ENCODE results near the gene NOTUM.

NOTUM gene

DNA sequence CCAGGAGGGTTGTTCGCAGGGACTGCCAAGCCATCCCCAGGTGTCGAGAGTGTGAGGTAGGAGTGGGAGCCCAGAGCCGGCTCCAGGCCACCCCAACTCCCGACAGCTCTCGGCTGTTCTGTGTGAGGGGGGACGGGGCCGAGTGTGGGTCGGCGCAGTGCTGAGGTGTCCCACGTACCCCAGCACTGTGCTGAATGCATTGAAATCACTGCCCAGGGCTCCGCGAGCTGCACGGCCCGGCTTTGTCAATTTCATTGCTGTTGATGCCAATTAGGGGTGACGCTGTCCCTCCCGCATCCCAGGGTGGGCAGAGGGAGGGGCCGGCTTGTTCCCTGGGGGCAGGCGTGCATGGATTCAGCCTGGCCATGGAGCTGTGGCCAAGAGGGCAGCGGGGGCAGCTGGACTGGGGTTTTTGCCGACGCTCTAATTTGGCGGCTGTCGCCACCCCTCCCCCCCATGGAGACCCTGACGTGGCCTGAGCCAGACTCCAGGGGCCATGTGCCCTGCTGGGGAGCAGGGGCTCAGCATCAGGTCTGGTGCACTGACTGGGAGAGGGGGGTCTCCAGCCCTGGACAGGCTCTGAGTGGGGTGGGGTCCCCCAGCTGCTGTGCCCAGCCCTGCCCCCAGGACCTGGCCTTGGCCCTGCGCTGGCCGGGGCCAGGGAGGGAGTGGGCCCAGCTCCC is 47.4 kb upstream of the NOTUM start:
- Histone ChIP-seq H3K27me3 (ENCODE audit: insufficient read depth, low read length, poor library complexity, severe bottlenecking) (no peaks in the 10 kb centered on the region), H3K79me2 (ENCODE audit: insufficient read depth, low read length) (no peaks in the 10 kb centered on the region), H3K9me2 (replicated peaks; ENCODE audit: low read depth, low read length) (no peaks in the 10 kb centered on the region), H2AFZ (ENCODE audit: low read length) (no peak overlapping the region), H4K20me1 (ENCODE audit: insufficient read depth, low read length, poor library complexity, severe bottlenecking) (no peaks in the 10 kb centered on the region), H3F3A (ENCODE audit: low read depth) (no peaks in the 10 kb centered on the region), H3K9ac (ENCODE audit: low read depth, low read length, poor library complexity, severe bottlenecking) (no peak overlapping the region), H3K4me3 (ENCODE audit: low read length, poor library complexity, severe bottlenecking) (no peak overlapping the region), H3K4me2 (ENCODE audit: low read depth, low read length, poor library complexity, severe bottlenecking) (no peak overlapping the region), H3K36me3 (ENCODE audit: insufficient read depth, low read length) (no peaks in the 10 kb centered on the region), H3K9me3 (ENCODE audit: insufficient read depth, low read depth, low read length) (no peaks in the 10 kb centered on the region), H3K4me1 (ENCODE audit: insufficient read depth, low read length, poor library complexity, severe bottlenecking) (no peaks in the 10 kb centered on the region)
- no peak for TF ChIP-seq CTCF (conservative IDR thresholded peaks at IDR 0.05; ENCODE audit: low read length)
- TF ChIP-seq EZH2phosphoT487 (IDR thresholded peaks at IDR 0.05; ENCODE audit: borderline replicate concordance) = no peak

DNA sequence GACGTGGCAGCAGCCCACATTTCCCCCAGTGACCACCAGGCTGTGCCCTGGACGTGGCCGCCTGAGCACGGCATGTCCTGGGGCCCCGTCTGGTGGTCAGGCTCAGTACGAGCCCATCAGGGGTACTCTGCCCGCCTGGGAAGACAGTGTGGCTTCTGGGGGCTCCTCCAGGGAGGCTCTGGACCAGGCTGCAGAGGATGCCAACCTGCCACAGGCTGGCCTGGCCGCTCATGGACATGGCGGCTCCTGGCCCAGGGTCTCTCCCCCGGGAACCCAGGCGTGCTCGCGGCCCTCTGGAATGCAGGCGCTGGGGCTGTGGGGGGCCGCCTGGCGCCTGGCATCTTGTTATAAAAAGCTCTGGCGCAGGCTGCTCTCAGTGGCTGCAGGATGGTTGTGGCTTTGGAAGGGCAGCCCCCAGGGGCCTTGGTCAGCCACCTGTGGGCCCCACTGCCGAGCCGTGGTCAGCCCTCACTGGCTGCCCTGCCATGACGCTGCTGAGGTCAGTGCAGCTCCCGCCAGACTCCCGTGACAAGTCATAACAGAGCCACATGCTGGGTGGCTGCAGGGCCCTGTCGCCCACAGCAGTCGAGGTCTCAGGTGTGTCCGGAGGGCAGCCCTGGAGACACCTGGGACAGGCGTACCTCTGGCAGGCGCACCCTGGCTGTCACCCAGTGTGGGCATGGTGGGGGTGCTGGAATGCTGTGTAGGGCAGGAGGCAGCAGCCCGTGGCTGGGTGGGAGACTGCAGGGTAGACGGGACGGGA is 46.7 kb upstream of the NOTUM start:
- Histone ChIP-seq H3K9ac (ENCODE audit: low read depth, low read length, poor library complexity, severe bottlenecking) (no peak overlapping the region), H3K9me3 (ENCODE audit: insufficient read depth, low read depth, low read length) (no peaks in the 10 kb centered on the region), H4K20me1 (ENCODE audit: insufficient read depth, low read length, poor library complexity, severe bottlenecking) (no peaks in the 10 kb centered on the region), H3K4me3 (ENCODE audit: low read length, poor library complexity, severe bottlenecking) (no peak overlapping the region), H3F3A (ENCODE audit: low read depth) (no peaks in the 10 kb centered on the region), H3K9me2 (replicated peaks; ENCODE audit: low read depth, low read length) (no peaks in the 10 kb centered on the region), H3K27me3 (ENCODE audit: insufficient read depth, low read length, poor library complexity, severe bottlenecking) (no peaks in the 10 kb centered on the region), H3K79me2 (ENCODE audit: insufficient read depth, low read length) (no peaks in the 10 kb centered on the region), H3K4me1 (ENCODE audit: insufficient read depth, low read length, poor library complexity, severe bottlenecking) (no peaks in the 10 kb centered on the region), H3K36me3 (ENCODE audit: insufficient read depth, low read length) (no peaks in the 10 kb centered on the region), H2AFZ (ENCODE audit: low read length) (no peak overlapping the region), H3K4me2 (ENCODE audit: low read depth, low read length, poor library complexity, severe bottlenecking) (no peak overlapping the region)
- TF ChIP-seq EZH2phosphoT487 (IDR thresholded peaks at IDR 0.05; ENCODE audit: borderline replicate concordance) (no peak), CTCF (conservative IDR thresholded peaks at IDR 0.05; ENCODE audit: low read length) (no peak)

- H3F3A ChIP-seq (ENCODE audit: low read depth) = no peaks in the 10 kb centered on the region
- no peaks in the 10 kb centered on the region for H4K20me1 ChIP-seq (ENCODE audit: insufficient read depth, low read length, poor library complexity, severe bottlenecking)
- no peak overlapping the region for H3K9ac ChIP-seq (ENCODE audit: low read depth, low read length, poor library complexity, severe bottlenecking)
- H3K36me3 ChIP-seq (ENCODE audit: insufficient read depth, low read length) = no peaks in the 10 kb centered on the region
- H3K4me3 ChIP-seq (ENCODE audit: low read length, poor library complexity, severe bottlenecking) = no peak overlapping the region
- no peak overlapping the region for H2AFZ ChIP-seq (ENCODE audit: low read length)
- no peak overlapping the region for H3K4me2 ChIP-seq (ENCODE audit: low read depth, low read length, poor library complexity, severe bottlenecking)
- TF ChIP-seq CTCF (conservative IDR thresholded peaks at IDR 0.05; ENCODE audit: low read length) = no peak
- no peak for TF ChIP-seq EZH2phosphoT487 (IDR thresholded peaks at IDR 0.05; ENCODE audit: borderline replicate concordance)
- H3K27me3 ChIP-seq (ENCODE audit: insufficient read depth, low read length, poor library complexity, severe bottlenecking) = no peaks in the 10 kb centered on the region
- H3K9me2 ChIP-seq (replicated peaks; ENCODE audit: low read depth, low read length) = no peaks in the 10 kb centered on the region
- H3K9me3 ChIP-seq (ENCODE audit: insufficient read depth, low read depth, low read length) = no peaks in the 10 kb centered on the region
- H3K79me2 ChIP-seq (ENCODE audit: insufficient read depth, low read length) = no peaks in the 10 kb centered on the region
- no peaks in the 10 kb centered on the region for H3K4me1 ChIP-seq (ENCODE audit: insufficient read depth, low read length, poor library complexity, severe bottlenecking)
Measured at GRCh38 chr17:82007228-82007494, 46.2 kb upstream of the NOTUM start.
